Large intestine (tissue), 3 donors: ENCODE data around the gene PKD1L1. TPM values are rescaled to one million over a fixed set of nuclear protein-coding genes. Genes with fewer than 3 reads are reported as not detected.
"Not testable (repeated sequence)": the region's sequence is repeated elsewhere in the genome, so short reads cannot be mapped to it uniquely, and the experiment has no call there.

ENCODE experiments used
- DNase-seq, 2 donors: peaks; one replicate each; pipeline versions ENCODE4 v3.0.0 to v3.0.0-alpha.2; 2013
- H3K27ac ChIP-seq: one replicate; pipeline ENCODE4 v1.5.1; 2013; ENCODE audit warnings: low read length
- H3K27me3 ChIP-seq: 2 replicates; pipeline ENCODE4 v1.6.1; 2013; ENCODE audit warnings: low read length; ENCODE audit not compliant: control insufficient read depth, insufficient read depth
- H3K36me3 ChIP-seq: 2 replicates; pipeline ENCODE4 v1.6.1; 2013; ENCODE audit warnings: low read length; ENCODE audit not compliant: control insufficient read depth, insufficient read depth
- H3K4me1 ChIP-seq: one replicate; pipeline ENCODE4 v1.6.1; 2013; ENCODE audit warnings: low read length; ENCODE audit not compliant: control insufficient read depth, insufficient read depth
- H3K4me3 ChIP-seq: one replicate; pipeline ENCODE4 v1.5.1; 2013; ENCODE audit warnings: low read length
- H3K9me3 ChIP-seq: one replicate; pipeline ENCODE4 v1.6.1; 2013; ENCODE audit warnings: mild to moderate bottlenecking, low read depth, low read length, moderate library complexity; ENCODE audit not compliant: control insufficient read depth
- WGBS: methylation state at CpG from one replicate; pipeline ENCODE4 v1.1.5; 2013; ENCODE audit warnings: low lambda C conversion rate; ENCODE audit not compliant: insufficient coverage; 5-methylcytosine and 5-hydroxymethylcytosine counted together
- polyA plus RNA-seq: library from polyadenylated mRNA; unstranded; fragments of 120-200 nt; gene quantifications from one replicate; pipeline ENCODE4 v1.2.1, GENCODE V29; 2013

Gene PKD1L1
- polyA plus RNA-seq, 1 donor, result 1.0 TPM

GRCh38 chr7:47923081-47923875, 25.0 kb downstream of the PKD1L1 start:
- WGBS, result 81% methylated on average over 2 of the region's 8 CpGs
- H3K36me3 ChIP-seq, H3K27me3 ChIP-seq, H3K4me1 ChIP-seq, H3K4me3 ChIP-seq, H3K27ac ChIP-seq, H3K9me3 ChIP-seq: not testable (repeated sequence)
- peak in 1 of 2 donors; percentile 18 for DNase-seq

GRCh38 chr7:47916514-47916913, 31.8 kb downstream of the PKD1L1 start:
- H3K4me3 ChIP-seq, DNase-seq, H3K36me3 ChIP-seq, H3K27me3 ChIP-seq, H3K27ac ChIP-seq, H3K9me3 ChIP-seq, H3K4me1 ChIP-seq: not testable (repeated sequence)
- WGBS, result no CpG with 5 or more reads among the region's 1 CpG

GRCh38 chr7:47915616-47915976, 32.7 kb downstream of the PKD1L1 start:
- DNase-seq, result no peak
- Histone ChIP-seq H3K4me1 (no peaks in the 10 kb centered on the region), H3K4me3 (no peak overlapping the region), H3K27ac (no peak overlapping the region), H3K9me3 (no peaks in the 10 kb centered on the region), H3K27me3 (no peaks in the 10 kb centered on the region), H3K36me3 (no peaks in the 10 kb centered on the region)
- 96% methylated on average over 2 of the region's 2 CpGs for WGBS

GRCh38 chr7:47914717-47915615, 33.3 kb downstream of the PKD1L1 start:
- no CpG with 5 or more reads among the region's 5 CpGs for WGBS
- H3K9me3 ChIP-seq, result no peaks in the 10 kb centered on the region
- H3K4me1 ChIP-seq, result no peaks in the 10 kb centered on the region
- no peak for DNase-seq
- no peaks in the 10 kb centered on the region for H3K36me3 ChIP-seq
- no peak overlapping the region for H3K4me3 ChIP-seq
- H3K27ac ChIP-seq, result no peak overlapping the region
- no peaks in the 10 kb centered on the region for H3K27me3 ChIP-seq

- Histone ChIP-seq H3K9me3 (no peaks in the 10 kb centered on the region), H3K27me3 (no peaks in the 10 kb centered on the region), H3K27ac (no peak overlapping the region), H3K4me1 (no peaks in the 10 kb centered on the region), H3K4me3 (no peak overlapping the region), H3K36me3 (no peaks in the 10 kb centered on the region)
- no peak for DNase-seq
- no CpG with 5 or more reads among the region's 6 CpGs for WGBS
Measured at GRCh38 chr7:47912332-47912731, 35.9 kb downstream of the PKD1L1 start.

GRCh38 chr7:47908720-47909119, 39.5 kb downstream of the PKD1L1 start:
- no peaks in the 10 kb centered on the region for H3K9me3 ChIP-seq
- no peaks in the 10 kb centered on the region for H3K27me3 ChIP-seq
- no peaks in the 10 kb centered on the region for H3K36me3 ChIP-seq
- no peak overlapping the region for H3K27ac ChIP-seq
- H3K4me1 ChIP-seq, result no peaks in the 10 kb centered on the region
- no CpG with 5 or more reads among the region's 1 CpG for WGBS
- no peak for DNase-seq
- H3K4me3 ChIP-seq, result no peak overlapping the region

- WGBS, result 94% methylated on average over 3 of the region's 9 CpGs
- no peak for DNase-seq
- H3K9me3 ChIP-seq, result no peaks in the 10 kb centered on the region
- no peaks in the 10 kb centered on the region for H3K27me3 ChIP-seq
- no peaks in the 10 kb centered on the region for H3K4me1 ChIP-seq
- no peak overlapping the region for H3K4me3 ChIP-seq
- no peak overlapping the region for H3K27ac ChIP-seq
- H3K36me3 ChIP-seq, result no peaks in the 10 kb centered on the region
Measured at GRCh38 chr7:47907981-47908616, 40.2 kb downstream of the PKD1L1 start.

- H3K4me3 ChIP-seq, result no peak overlapping the region
- no peaks in the 10 kb centered on the region for H3K36me3 ChIP-seq
- no peaks in the 10 kb centered on the region for H3K27me3 ChIP-seq
- DNase-seq, result no peak
- H3K9me3 ChIP-seq, result no peaks in the 10 kb centered on the region
- WGBS, result no CpG with 5 or more reads among the region's 3 CpGs
- H3K27ac ChIP-seq, result no peak overlapping the region
- H3K4me1 ChIP-seq, result no peaks in the 10 kb centered on the region
Measured at GRCh38 chr7:47906883-47907282, 41.4 kb downstream of the PKD1L1 start.

- no peak overlapping the region for H3K27ac ChIP-seq
- WGBS, result 100% methylated on average over 1 of the region's 10 CpGs
- no peaks in the 10 kb centered on the region for H3K27me3 ChIP-seq
- no peaks in the 10 kb centered on the region for H3K4me1 ChIP-seq
- H3K36me3 ChIP-seq, result no peaks in the 10 kb centered on the region
- DNase-seq, result no peak
- H3K4me3 ChIP-seq, result no peak overlapping the region
- H3K9me3 ChIP-seq, result no peaks in the 10 kb centered on the region
Measured at GRCh38 chr7:47905076-47905920, 43.0 kb downstream of the PKD1L1 start.

- Histone ChIP-seq H3K9me3 (no peaks in the 10 kb centered on the region), H3K27ac (no peak overlapping the region), H3K27me3 (no peaks in the 10 kb centered on the region), H3K4me1 (no peaks in the 10 kb centered on the region), H3K36me3 (no peaks in the 10 kb centered on the region), H3K4me3 (no peak overlapping the region)
- no CpG with 5 or more reads among the region's 4 CpGs for WGBS
- no peak for DNase-seq
Measured at GRCh38 chr7:47902013-47902412, 46.3 kb downstream of the PKD1L1 start.
